B cell (primary cell): Measurements from ENCODE around the gene DLG2.

Source experiments
- CTCF ChIP-seq: fragments of 200-600 bp; IDR thresholded peaks from one replicate; pipeline ENCODE4 v1.8.0; 2022; ENCODE audit warnings: antibody characterized with exemption, mild to moderate bottlenecking
- EZH2 ChIP-seq: IDR thresholded peaks from 2 replicates; pipeline ENCODE4 v1.6.1; 2012; ENCODE audit warnings: borderline replicate concordance, low read depth, mild to moderate bottlenecking, moderate library complexity, low read length; ENCODE audit not compliant: insufficient read depth, poor library complexity, severe bottlenecking

- TF ChIP-seq CTCF (no peak), EZH2 (no peak)
Observed at GRCh38 chr11:85171648-85172257, 455.4 kb downstream of the DLG2 start.
